NCI-H226 (cell line): Measurements from ENCODE around the gene PLXNB2.

Source experiments
- DNase-seq: peaks from one replicate; pipeline ENCODE4 v3.0.0-alpha.2; 2015

Gene PLXNB2

DNA sequence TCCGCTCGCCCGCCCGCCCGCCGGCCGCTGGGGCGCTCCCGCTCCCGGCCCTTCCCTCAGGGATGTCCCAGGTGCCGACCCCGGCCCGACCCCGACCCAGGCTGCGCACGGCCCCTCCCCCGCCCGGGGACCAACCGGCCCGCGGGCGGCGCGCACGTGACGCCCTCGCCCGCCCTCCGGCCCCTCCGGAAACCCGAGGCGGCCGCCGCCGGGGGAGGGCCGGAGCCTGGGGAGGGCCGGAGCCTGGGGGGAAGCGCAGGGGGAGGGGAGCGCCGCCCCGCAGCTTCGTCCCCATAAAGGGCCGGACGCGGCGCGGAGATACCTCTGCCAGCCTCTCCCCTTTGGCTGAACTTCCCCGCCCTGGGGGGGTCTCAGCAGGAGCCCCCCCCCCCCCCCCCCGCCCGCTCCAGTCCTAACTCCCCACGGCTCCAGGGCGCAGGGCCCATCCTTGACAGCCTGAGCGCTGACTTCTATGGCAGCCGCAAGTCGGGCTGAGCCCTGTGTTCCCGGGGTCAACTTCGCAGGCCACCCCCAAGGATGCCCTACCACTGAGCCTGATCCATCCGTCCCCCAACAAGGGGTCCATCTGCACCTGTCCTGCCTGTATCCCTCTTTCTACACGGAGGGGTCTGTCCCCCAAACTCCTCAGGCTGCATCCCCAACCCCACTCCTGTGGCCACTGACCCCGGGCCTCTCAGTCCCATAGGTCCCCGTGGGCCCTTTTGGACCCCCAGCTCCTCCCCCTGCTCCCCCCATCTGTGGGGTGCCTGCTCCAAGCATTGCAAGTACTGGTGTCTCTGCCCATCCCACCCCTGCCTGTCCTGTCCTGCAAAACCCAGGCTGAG is 45.6 kb downstream of the PLXNB2 start, which contains the start of gene MAPK12:
Gene MAPK12, minus strand, starts transcription at position 69 of the 845 bp plus-strand sequence. CDS start 174 bp downstream, outside the sequence.
- DNase-seq: peak; percentile 47

DNA sequence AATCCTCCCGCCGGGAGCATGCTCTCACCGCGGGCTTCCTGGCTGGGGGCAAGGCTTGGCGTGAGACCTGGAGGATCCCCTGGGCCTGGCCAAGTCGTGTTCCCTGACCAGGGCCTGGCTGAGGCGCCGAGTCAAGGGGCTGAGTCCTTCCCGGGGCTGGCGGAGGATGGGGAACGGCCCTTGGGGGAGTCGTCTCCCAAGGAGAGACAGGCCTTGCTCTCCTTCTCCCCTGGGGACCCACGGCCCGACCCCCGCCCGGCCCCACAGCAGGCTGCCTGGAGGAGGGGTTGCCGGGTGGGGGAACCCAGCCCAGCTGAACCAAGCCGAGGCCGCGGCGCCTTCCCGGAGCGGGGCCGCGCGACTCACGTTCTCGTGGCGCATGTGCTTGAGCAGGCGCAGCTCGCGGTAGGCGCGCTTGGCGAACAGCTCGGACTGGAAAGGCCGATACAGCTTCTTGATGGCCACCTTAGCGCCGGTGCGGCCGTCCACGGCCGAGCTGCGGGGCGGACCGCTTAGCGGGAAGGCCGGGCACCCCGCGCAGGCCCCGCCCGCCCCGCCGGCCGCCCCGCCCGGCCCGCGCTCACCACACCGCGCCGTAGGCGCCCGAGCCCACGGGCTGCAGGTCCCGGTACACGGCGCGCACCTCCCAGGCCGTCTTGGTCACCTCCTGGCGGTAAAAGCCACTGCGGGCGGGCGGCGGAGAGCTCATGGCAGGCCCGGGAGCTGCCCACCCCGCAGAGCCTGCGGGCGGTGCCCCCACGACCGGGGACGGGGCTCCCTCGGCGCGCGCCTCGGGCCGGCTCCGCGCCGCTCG is 46.4 kb downstream of the PLXNB2 start:
- DNase-seq: peak; percentile 14

- no peak for DNase-seq
These were observed 47.0 kb downstream of the PLXNB2 start for GRCh38 chr22:50260434-50260800.

DNA sequence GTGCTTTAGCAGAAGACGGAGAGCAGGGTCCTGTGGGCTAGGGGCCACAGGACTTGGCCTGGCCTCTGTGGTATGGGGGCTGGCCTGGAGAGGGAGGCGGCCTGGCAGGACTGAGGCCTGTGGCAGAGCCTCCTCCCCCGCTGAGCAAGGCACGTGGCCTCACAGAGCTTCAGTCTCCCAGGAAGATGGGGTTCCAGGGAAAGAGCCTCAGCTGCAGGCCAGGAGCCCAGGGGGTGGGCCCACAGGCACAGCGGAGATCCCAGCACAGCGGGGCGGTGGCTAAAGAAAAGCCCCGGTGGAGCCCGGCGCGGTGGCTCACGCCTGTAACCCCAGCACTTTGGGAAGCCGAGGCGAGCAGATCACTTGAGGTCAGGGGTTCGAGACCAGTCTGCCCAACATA is 48.1 kb downstream of the PLXNB2 start:
- no peak for DNase-seq

GRCh38 chr22:50258361-50259292 is 48.8 kb downstream of the PLXNB2 start:
- no peak for DNase-seq

DNA sequence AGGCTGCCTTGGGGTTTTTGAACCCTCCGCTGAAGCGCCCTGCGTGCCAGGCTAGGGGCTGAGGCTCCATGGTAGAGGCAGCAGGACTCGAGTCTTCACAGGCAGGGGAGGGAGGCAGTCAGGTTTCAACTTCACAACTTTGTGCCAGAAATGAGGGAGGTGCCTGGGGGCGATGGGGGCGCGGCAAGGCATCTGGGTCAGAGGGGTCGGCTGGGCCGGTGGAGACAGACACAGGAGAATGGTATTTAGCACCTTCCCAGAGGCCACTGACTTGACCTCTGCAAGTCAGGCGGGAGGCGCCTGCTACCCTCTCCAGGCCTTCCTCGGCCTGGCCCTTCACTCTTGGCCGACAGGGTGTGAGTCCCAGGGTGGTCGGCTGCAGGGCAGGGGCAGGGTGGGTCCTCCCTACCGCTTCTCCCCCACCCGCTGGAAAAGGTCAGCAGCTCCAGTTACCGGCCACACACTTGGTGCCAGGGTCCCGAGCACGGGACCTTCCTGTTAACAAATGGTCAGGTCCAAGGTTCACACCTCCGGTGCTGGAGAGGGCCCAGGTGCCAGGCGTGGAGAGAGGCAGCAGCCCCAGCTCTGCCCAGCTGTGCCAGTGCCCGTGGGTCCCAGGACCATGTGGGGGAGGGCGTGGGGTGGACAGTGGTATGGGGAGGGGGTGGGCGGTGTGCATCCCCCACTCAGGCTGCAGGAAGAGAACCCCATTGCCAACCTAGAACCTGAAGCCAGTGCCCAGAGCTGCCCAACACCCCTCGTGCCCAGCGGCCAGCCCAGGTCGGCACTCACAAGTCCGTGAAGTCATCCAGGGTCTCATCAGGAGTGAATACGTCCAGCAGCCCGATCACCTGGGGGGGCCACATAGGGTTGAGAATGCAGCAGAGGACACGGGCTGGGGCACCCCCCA is 49.7 kb downstream of the PLXNB2 start:
- no peak for DNase-seq

DNA sequence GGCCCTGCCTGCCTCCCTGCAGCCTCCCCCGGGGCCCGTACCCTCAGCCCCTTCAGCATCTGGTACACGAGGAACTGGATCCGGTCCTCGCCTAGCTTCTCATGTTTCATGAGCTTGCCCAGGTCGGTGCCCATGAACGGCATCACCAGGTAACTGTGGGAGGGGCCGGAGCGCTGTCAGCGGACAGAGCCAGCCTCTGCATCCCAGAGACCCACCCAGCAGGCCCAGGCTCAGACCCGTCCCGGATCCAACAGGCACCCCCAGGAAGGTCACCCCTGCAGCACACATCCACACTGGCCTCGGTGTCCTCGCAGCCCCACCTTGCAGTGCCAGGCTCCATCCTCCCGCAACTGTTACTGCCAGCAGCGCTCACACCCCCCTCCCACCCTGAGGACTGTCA is 50.4 kb downstream of the PLXNB2 start:
- no peak for DNase-seq

- no peak for DNase-seq
These were observed 51.1 kb downstream of the PLXNB2 start for GRCh38 chr22:50256258-50256862.

DNA sequence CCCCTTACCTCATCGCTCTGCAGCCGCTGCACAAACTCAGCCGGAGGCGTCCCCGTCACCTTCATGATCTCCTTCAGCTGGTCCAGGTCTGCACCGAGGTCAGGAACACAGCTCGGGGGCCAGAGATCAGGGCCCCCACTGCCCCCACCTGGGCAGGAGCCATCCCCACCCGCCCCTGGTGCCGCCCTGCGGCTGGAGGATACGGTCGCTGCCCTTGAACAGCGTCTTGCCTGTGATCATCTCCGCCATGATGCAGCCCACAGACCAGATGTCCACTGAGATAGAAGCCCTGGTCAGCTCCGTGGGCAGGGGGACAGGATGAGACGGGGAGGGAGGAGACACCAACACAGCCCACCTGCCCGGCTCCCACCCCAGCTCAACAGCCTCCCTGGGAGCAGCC is 51.8 kb downstream of the PLXNB2 start:
- no peak for DNase-seq

GRCh38 chr22:50255099-50255498 is 52.3 kb downstream of the PLXNB2 start:
- DNase-seq: no peak

DNA sequence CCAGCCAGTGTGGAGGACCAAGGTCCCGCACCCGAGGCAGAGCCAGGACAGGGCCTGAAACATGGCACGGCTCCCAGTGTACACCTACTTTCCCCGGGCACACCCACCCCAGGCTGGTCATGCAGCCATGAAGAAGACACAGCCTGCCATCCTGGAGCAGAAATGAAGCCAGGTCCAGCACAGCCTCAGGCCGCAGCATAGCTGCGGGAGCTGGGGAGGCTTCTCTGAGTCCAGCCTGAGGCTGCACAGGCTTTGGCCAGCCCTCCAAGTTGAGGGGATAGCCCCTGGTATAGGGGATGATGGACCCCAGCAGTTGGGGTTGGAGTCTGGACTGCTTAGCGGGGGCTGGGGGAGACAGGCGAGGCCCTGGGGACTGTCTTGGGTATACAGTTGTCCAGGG is 53.5 kb downstream of the PLXNB2 start:
- no peak for DNase-seq

- DNase-seq: no peak
These were observed 54.2 kb downstream of the PLXNB2 start for GRCh38 chr22:50253046-50253915.

GRCh38 chr22:50252082-50253045 is 55.1 kb downstream of the PLXNB2 start:
- peak; percentile 26 for DNase-seq

DNA sequence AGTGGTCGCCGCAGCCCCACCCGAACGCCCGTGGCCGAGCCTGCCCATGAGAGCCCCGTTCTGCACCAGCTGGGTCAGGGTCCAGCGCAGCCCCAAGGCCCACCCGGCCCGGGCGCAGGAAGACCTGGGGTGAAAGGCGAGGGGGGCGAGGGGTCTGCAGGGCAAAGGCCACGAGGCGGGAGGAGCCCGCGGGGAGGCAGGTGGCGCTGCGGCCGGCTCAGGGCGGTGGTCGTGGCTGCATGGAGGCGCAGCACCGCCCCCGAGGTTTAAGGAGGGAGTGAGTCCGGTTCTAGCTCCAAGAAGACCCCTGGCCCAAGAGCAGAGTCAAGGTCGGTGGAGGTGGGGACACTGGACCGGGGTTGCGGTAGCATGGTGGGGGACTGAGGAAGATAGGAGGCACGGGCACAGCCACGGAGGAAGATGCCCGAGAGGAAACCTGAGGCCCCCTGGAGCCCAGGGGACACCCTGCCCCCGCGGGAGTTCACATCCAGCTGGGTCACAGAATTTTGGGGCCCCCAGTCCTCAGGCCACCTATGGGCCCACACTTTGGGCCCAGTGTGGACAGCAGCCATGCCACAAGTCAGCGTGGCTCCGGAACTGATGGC is 55.9 kb downstream of the PLXNB2 start:
- DNase-seq: no peak

GRCh38 chr22:50250555-50251476 is 56.6 kb downstream of the PLXNB2 start, which contains the start of gene HDAC10:
HDAC10 (minus strand) TSS chr22:50251265; CDS start chr22:50251032, 233 bp downstream.
- DNase-seq: peak; percentile 61

DNA sequence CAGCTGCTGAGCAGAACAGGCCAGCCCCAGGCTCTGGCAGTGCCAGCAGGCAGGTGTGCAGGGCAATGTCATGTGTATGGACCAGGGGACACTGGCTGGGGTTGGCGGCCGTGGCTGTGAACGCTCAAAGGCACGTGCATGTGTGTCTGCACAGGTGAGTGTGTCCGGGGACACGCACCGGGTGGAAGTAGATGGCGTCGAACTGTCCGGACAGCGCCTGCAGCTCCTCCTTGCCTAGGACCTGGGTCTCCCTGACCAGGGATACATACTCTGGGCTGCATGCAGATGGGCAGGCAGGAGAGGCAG is 57.2 kb downstream of the PLXNB2 start:
- DNase-seq: no peak
